Stomach (tissue), 9 donors: Measurements from ENCODE around the gene BCOR. TPM values are rescaled to one million over a fixed set of nuclear protein-coding genes. Genes with fewer than 3 reads are reported as not detected.

Source experiments
- DNase-seq, 2 donors: peaks; one replicate each; pipeline versions ENCODE4 v3.0.0 to v3.0.0-alpha.2; 2013 to 2019
- H3K27ac ChIP-seq, 5 donors: fragments of 200-600 bp in 4 of 5; sonication (generic) in 4 of 5; one replicate each; pipeline ENCODE4 v1.5.1; 2013 to 2019; ENCODE audit warnings: mild to moderate bottlenecking in 1 of 5, moderate library complexity in 1 of 5
- H3K27me3 ChIP-seq, 3 donors: fragments of 200-600 bp; sonication (generic); one replicate each; pipeline ENCODE4 v1.5.1; 2017 to 2019; ENCODE audit warnings: mixed run types in 1 of 3
- H3K36me3 ChIP-seq, 4 donors: fragments of 200-600 bp; sonication (generic); 1 replicate in 3 of 4; 2 replicates in 1 of 4; pipeline ENCODE4 v1.5.1; 2016 to 2019
- H3K4me1 ChIP-seq, 4 donors: fragments of 200-600 bp; sonication (generic); one replicate each; pipeline ENCODE4 v1.5.1; 2016 to 2019
- H3K4me3 ChIP-seq, 4 donors: fragments of 200-600 bp; sonication (generic) in 3 of 4; one replicate each; pipeline ENCODE4 v1.5.1; 2016 to 2019; ENCODE audit warnings: mild to moderate bottlenecking in 1 of 4
- H3K9me3 ChIP-seq, 4 donors: fragments of 200-600 bp; sonication (generic); one replicate each; pipeline ENCODE4 v1.5.1; 2016 to 2019
- EP300 ChIP-seq: sonication (generic); formaldehyde crosslinking; IDR thresholded peaks from one replicate; pipeline ENCODE4 v1.6.1; 2017; ENCODE audit warnings: antibody characterized with exemption
- POLR2A ChIP-seq, 4 donors: fragments of 450-650 bp; IDR thresholded peaks; one replicate each; pipeline ENCODE4 v1.6.1; 2016; ENCODE audit warnings: antibody characterized with exemption in 4 of 4, control low read depth in 2 of 4, mild to moderate bottlenecking in 1 of 4, moderate library complexity in 1 of 4
- POLR2AphosphoS5 ChIP-seq, 3 donors: sonication (generic); formaldehyde crosslinking; IDR thresholded peaks; one replicate each; pipeline ENCODE4 v1.6.1; 2016; ENCODE audit warnings: antibody characterized with exemption in 3 of 3
- WGBS, 5 donors: extraction: QIAGEN DNeasy Blood & Tissue Kit in 3 of 5; methylation state at CpG; one replicate each; pipeline versions ENCODE4 v1.1.5 to v1.1.7; 2013 to 2018; 5-methylcytosine and 5-hydroxymethylcytosine counted together
- intact Hi-C: fragments of 100-400 bp; cut with DNase I; formaldehyde crosslinking; loops from one replicate; pipeline ENCODE4 v1.15.1; 2023; ENCODE audit warnings: low total_unique reads
- polyA plus RNA-seq, 3 donors: library from polyadenylated mRNA; stranded (reverse); fragments of 200-250 nt; gene quantifications; one replicate each; pipeline ENCODE4 v1.2.3, GENCODE V29; 2013
- total RNA-seq, 5 donors: library from RNA; depleted of rRNA; stranded (reverse); fragments of >200 nt; gene quantifications; one replicate each; pipeline versions ENCODE4 v1.1.0 to v1.2.3, GENCODE V29; 2014 to 2016
- TF ChIP-seq, protein P1 (sequence below), 7 experiments: fragments of 450-650 bp in 4 of 7; fragments of 200-600 bp in 3 of 7; sonication (generic) in 3 of 7; IDR thresholded peaks; one replicate each; pipeline ENCODE4 v1.5.1; 2016 to 2019; ENCODE audit warnings: antibody characterized with exemption in 7 of 7, control low read depth in 2 of 7, mild to moderate bottlenecking in 1 of 7
- donor health status: healthy with polysubstance abuse.
- donor health status: Bipolar disorder and iron deficiency.
- donor health status: healthy.

BCOR gene
- total and polyA plus RNA-seq, 8 donors = 4.4 to 45.5 (median 19.2) TPM

DNA sequence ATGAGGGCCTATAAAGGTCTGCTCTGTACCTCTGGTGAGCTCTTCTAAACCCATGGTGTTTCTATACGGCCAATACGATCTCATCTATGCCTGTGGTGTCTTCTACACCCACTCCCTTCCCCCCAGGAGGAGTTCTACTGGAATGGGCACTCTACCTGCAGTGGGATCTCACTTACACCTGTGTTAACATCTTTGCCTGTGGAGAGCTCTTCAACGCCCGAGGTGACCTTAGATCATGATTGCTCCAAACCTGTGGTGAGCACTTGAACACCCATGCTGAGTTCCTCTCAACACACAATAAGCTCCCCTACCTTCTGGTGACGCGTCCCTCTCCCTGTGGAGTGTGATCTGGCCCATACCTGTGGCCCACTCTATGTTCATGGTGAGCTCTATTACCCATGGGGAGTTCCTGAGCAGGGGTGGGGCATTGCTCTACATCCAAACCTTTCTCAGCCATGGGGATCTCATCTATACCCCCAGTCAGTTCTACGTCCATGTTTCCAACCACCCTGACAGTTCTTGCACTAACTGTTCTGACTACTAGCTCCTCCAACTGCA, 48.6 kb downstream of the BCOR start:
- H3K27ac ChIP-seq = no peak overlapping the region
- H3K4me3 ChIP-seq = no peak overlapping the region
- intact Hi-C loops = no loop called here
- TF ChIP-seq POLR2A (IDR thresholded peaks at IDR 0.05) (no peak), EP300 (no peak), POLR2AphosphoS5 (IDR thresholded peaks at IDR 0.05) (no peak)
- TF ChIP-seq, protein P1, sequence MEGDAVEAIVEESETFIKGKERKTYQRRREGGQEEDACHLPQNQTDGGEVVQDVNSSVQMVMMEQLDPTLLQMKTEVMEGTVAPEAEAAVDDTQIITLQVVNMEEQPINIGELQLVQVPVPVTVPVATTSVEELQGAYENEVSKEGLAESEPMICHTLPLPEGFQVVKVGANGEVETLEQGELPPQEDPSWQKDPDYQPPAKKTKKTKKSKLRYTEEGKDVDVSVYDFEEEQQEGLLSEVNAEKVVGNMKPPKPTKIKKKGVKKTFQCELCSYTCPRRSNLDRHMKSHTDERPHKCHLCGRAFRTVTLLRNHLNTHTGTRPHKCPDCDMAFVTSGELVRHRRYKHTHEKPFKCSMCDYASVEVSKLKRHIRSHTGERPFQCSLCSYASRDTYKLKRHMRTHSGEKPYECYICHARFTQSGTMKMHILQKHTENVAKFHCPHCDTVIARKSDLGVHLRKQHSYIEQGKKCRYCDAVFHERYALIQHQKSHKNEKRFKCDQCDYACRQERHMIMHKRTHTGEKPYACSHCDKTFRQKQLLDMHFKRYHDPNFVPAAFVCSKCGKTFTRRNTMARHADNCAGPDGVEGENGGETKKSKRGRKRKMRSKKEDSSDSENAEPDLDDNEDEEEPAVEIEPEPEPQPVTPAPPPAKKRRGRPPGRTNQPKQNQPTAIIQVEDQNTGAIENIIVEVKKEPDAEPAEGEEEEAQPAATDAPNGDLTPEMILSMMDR (IDR thresholded peaks at IDR 0.05) = no peak
- H3K27me3 ChIP-seq = no peaks in the 10 kb centered on the region
- DNase-seq = no peak
- H3K36me3 ChIP-seq = peaks cover 17 to 62% (median 59%) of the 10 kb centered on the region in 4 donors
- 91 to 100% (median 95%) methylated on average over 7 of the region's 7 CpGs for WGBS, 5 donors
- H3K4me1 ChIP-seq = no peaks in the 10 kb centered on the region
- peaks cover 0 to 63% (median 35%) of the 10 kb centered on the region in 4 donors for H3K9me3 ChIP-seq

DNA sequence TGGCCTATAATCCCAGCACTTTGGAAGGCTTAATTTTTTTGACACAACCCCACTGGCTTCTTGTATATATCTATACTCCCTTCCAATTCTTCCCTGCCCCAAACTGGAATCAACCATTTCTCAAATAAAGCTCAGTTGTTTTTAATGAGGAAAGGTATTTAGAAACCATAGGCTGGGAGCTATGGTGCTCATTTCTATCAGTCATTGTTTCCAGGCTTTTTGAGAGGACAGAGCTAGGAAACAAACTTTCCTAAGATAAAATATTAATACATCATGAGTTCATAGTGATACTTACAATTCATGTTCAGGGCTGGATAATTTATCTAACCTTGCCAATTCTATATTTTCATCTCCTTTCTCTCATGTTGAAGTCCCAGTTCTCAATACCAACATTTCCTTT, 50.3 kb downstream of the BCOR start:
- Histone ChIP-seq H3K27me3 (no peaks in the 10 kb centered on the region), H3K4me3 (no peak overlapping the region), H3K36me3 (peaks cover 7 to 45% (median 42%) of the 10 kb centered on the region in 4 donors), H3K9me3 (peaks cover 0 to 53% (median 32%) of the 10 kb centered on the region in 4 donors), H3K27ac (no peak overlapping the region), H3K4me1 (no peaks in the 10 kb centered on the region)
- TF ChIP-seq, protein P1 (IDR thresholded peaks at IDR 0.05) = no peak
- no peak for TF ChIP-seq POLR2AphosphoS5 (IDR thresholded peaks at IDR 0.05)
- TF ChIP-seq POLR2A (IDR thresholded peaks at IDR 0.05) = no peak
- no peak for TF ChIP-seq EP300
- intact Hi-C loops = no loop called here
- no peak for DNase-seq

DNA sequence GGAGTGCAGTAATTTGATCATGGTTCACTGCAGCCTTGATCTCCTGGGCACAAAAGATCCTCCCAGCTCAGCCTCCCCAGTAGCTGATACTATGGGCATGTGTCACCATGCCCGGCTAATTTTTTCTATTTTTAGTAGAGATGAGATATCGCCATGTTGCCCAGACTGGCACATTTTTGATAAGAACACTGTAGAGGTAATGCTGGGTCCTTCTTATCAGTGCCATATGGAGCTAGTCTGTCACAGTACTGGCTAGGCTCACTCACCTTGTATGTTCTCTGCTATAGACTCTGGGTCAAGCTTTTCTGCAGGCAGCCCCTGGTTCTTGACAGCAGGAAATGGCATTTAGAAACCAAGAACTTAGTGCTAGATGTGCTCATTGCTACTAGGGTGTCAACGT, 53.9 kb downstream of the BCOR start:
- peaks cover 1 to 9% (median 7%) of the 10 kb centered on the region in 4 donors for H3K36me3 ChIP-seq
- 36 to 55% (median 52%) methylated on average over 3 of the region's 3 CpGs for WGBS, 5 donors
- no peak overlapping the region for H3K4me3 ChIP-seq
- peaks cover 0 to 20% (median 8%) of the 10 kb centered on the region in 4 donors for H3K9me3 ChIP-seq
- intact Hi-C loops = no loop called here
- no peaks in the 10 kb centered on the region for H3K4me1 ChIP-seq
- no peak for TF ChIP-seq EP300
- TF ChIP-seq, protein P1 (IDR thresholded peaks at IDR 0.05) = no peak
- no peak for TF ChIP-seq POLR2A (IDR thresholded peaks at IDR 0.05)
- no peak for TF ChIP-seq POLR2AphosphoS5 (IDR thresholded peaks at IDR 0.05)
- DNase-seq = no peak
- H3K27me3 ChIP-seq = no peaks in the 10 kb centered on the region
- H3K27ac ChIP-seq = no peak overlapping the region

DNA sequence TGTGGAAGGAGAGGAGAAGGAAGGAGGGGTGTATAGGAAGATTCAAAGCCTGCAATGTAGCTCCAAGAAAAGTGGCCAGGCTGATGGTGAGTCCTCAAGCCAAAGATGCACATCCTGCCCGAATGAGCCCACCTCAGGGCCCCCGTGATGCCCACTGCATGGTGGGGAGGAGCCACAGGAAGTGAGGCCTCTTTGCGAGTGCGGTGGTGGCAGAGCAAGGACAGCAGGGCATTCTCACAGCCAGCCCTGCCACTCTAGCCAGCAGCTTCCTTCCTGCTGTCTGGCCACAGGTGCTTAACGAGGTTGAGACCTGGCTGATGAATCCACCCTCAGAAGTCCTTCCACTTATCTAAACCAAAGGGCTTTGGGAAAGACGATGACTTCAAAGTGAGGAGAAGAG, 55.8 kb downstream of the BCOR start:
- 46 to 83% (median 50%) methylated on average over 1 to 6 of the region's 6 CpGs for WGBS, 5 donors
- Histone ChIP-seq H3K4me3 (no peak overlapping the region), H3K9me3 (peaks cover 0 to 23% (median 6%) of the 10 kb centered on the region in 4 donors), H3K27ac (no peak overlapping the region), H3K36me3 (no peaks in the 10 kb centered on the region), H3K4me1 (no peaks in the 10 kb centered on the region), H3K27me3 (no peaks in the 10 kb centered on the region)
- TF ChIP-seq EP300 (no peak), POLR2AphosphoS5 (IDR thresholded peaks at IDR 0.05) (no peak)
- intact Hi-C loops = no loop called here
- no peak for DNase-seq

DNA sequence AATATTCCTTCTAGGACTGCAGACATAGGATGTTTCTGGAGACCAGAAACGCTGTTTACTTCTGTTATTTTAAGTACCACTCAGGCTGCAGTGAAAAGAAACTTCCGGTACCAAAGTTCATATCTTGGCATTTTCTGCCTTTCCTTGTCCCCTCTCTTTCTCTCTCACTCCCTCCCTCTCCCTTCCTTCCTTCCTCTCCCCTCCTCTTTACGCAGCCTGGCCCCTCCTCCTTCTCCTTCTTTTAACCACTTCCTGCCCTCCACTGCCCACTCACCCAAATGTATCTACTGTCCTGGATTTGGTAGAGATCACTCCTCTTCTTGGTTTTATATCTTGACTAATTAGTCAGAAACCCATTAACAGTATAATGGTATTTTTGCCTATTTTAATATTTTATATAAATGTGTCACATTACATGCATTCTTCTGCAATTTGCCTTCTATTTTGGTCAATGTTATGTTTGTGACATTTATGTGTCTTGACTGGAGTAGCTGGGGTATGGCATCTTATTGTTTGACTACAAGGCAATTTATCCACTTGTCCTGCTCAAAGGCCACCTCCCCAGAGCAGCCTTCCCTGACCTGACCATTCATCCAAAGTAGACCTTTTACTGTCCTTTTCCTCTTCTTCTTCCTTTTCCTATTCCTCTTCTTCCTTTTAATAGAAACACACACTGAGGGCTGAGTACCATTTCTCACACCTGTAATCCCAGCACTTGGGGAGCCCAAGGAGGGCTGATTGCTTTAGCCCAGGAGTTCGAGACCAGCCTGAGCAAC, 56.9 kb downstream of the BCOR start:
- WGBS, 5 donors = 21 to 43% (median 36%) methylated on average over 4 of the region's 4 CpGs
- intact Hi-C loops = no loop called here
- Histone ChIP-seq H3K27me3 (no peaks in the 10 kb centered on the region), H3K27ac (no peak overlapping the region), H3K36me3 (no peaks in the 10 kb centered on the region), H3K4me1 (no peaks in the 10 kb centered on the region), H3K9me3 (peaks cover 0 to 21% (median 6%) of the 10 kb centered on the region in 4 donors), H3K4me3 (no peak overlapping the region)
- no peak for DNase-seq
- TF ChIP-seq POLR2A (IDR thresholded peaks at IDR 0.05) (no peak), POLR2AphosphoS5 (IDR thresholded peaks at IDR 0.05) (no peak), EP300 (no peak)
- TF ChIP-seq, protein P1 (IDR thresholded peaks at IDR 0.05) = no peak
